ENCODE results near the gene PYDC1.
"Not testable (repeated sequence)": the region's sequence is repeated elsewhere in the genome, so short reads cannot be mapped to it uniquely, and the experiment has no call there.

PYDC1 gene

DNA sequence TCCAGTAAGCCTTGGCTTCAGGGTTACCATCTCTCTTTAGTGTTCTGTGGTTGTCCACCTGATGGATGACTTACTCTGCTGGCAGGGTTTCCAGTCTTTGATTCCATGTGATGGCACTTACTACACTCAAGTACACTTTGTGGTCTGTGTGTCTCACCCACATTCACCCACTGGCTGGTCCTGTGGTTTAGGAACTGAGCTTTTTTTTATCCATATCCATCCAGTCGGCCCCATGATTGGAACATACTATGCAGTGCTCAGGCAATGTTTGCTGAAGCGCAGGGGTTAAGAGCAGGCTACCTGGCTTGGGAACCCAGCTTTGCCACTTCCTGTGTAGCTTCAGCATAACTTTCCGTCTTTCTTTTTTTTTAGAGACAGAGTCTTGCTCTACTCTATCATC lies 39.8 kb downstream of the PYDC1 start:
- DNase-seq = peak; percentile 56 to 87

GRCh38 chr16:31170048-31170447 lies 46.9 kb downstream of the PYDC1 start:
- not testable (repeated sequence) for DNase-seq

DNA sequence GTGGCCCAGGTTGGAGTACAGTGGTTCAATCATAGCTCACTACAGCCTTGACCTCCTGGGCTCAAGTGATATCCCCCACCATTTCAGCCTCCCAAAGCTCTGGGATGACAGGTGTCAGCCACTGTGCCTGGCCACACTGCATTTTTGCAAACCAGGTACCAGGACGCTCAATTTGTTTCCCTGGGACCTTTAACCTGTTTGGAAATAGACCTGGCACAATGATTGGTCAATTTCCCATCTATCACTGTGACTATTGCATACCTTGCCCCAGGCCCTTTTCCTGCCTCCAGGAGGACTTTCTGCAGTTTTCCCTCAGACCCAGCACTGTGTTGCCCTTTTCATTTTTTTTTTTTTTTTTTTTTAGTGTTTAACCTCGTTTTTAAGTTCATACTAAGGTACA lies 48.1 kb downstream of the PYDC1 start:
- no peak for DNase-seq

DNA sequence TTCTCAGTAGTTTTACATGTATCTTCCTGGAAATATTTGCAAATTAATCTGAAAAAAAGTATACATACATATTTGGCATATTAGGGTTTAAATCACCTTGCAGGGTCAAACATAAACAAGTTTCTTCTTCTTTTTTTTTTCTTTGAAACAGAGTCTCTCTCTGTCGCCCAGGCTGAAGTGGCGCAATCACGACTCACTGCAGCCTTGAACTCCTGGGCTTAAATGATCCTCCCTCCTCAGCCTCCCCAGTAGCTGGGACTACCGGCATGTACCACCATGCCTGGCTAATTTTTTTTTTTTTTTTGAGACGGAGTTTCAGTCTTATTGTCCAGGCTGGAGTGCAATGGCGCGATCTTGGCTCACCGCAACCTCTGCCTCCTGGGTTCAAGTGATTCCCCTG lies 49.6 kb downstream of the PYDC1 start:
- no peak for DNase-seq

Measured in inflammatory macrophage treated with lipopolysaccharide for 1 hour (primary cell).